NAMALWA (cell line): ENCODE results near the gene AKT1.
"Not testable (repeated sequence)": the region's sequence is repeated elsewhere in the genome, so short reads cannot be mapped to it uniquely, and the experiment has no call there.

ENCODE experiments used
- DNase-seq: peaks from one replicate; pipeline ENCODE4 v3.0.0-alpha.2; 2015; ENCODE audit warnings: low spot score

The AKT1 gene

DNA sequence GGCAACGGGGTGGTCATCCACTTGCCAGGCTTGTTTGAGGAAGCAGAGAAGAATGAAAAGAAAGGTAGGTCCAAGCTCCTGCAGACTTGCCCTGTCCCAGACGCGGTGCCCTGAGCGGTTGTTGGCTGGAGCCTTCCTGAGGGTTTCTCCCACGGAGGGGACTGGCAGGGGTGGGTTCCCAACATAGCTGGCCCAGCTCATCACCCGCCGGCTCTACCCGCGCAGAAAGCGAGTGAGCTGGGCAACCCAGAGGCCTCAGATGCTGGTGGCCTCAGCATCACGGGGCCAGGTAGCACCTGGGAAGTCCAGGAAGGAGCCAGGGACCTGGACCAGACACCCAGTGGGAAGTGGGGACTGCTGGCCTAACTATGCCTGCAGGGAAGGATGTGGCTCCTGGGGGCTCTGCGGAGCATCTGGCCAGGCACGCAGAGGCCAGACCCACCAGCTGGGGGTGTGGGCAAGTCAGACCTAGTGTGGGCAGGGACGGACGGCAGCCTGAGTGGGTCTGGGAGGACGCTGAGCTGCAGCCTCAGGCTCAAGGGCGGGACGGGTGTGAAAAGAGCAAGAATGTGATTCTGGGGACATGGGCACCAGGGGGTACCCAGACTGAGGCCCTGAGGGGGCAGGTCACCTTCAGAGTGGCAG, 57.1 kb downstream of the AKT1 start:
- DNase-seq: no peak

GRCh38 chr14:104735830-104736642, 59.5 kb downstream of the AKT1 start:
- no peak for DNase-seq

DNA sequence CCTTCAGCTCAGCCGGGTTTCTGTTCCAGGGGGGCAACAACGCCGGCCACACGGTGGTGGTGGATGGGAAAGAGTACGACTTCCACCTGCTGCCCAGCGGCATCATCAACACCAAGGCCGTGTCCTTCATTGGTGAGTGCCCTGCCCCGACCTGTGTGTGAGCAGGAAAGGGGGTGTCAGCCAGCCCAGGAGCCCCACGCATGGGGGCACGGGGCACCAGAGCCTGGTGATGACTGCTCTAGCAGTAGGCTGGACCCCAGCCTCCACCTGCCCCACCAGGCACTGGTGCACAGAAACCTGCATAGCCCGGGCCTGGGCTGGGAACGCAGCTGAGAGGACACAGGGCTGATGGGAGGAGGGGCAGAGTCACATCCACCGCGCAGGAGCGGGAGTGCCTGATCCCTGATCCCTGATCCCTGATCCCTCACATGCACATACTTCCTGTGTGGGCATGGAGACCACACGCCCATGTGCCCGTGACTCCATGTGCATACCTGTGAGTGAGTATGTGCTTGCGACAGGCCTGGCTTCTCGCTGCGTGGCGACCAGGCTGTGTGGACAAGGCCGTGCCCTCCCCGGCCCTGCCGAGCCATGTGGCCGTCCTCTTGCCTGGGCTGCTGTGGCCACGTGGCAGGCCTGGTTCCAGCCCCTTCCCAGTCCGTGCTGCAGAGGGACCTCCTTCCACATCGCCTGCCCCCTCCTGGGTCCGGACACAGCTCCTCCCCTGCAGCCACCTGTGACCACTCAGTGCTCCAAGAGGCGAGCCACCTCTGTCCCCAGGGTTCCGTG, 60.4 kb downstream of the AKT1 start:
- DNase-seq: no peak

DNA sequence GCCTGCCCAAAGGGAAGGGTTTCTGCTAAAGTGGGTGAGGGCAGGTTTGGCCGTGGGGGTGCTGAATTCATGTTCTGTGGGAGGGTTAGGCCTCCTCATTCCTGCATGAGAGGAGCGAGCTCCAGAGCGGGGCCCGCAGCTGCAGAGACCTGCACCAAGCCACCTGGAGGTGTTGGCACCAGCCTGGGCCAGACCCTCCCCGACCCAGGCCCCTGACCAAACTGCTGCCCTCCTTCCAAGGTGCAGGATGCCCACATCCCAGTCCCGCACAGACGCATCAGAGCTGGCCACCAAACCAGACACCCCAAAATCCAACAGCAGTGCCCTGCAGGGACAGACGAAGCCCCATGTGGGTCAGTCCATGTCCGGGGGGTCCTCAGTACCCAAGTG, 61.0 kb downstream of the AKT1 start:
- no peak for DNase-seq

DNA sequence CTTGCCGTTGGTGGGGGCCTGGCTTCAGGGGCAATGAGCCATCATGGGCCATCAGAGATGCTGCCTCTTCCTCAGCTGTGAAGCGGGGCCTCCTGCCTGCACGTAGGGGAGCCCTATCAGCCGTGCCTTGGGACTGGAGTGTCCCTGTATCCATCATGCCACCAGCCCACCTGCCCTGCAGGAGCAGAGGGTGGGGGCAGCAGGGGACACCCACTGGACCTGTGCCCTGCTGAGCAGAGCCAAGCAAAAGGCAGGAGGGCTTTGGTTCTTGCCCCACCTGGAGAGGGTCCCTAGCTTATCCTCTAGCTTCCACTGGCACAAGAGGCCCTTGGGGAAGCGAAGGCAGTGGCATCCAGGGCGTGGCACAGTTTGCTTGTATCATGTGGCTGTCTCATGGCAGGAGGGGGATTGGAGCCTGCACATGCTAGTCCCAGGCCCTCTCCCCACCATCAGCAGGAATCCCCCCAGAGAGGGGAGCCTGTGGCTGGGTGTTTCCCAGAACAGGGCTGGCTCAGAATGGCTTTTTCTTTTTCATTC, 61.4 kb downstream of the AKT1 start:
- DNase-seq: no peak

GRCh38 chr14:104732931-104733681, 62.4 kb downstream of the AKT1 start:
- no peak for DNase-seq

DNA sequence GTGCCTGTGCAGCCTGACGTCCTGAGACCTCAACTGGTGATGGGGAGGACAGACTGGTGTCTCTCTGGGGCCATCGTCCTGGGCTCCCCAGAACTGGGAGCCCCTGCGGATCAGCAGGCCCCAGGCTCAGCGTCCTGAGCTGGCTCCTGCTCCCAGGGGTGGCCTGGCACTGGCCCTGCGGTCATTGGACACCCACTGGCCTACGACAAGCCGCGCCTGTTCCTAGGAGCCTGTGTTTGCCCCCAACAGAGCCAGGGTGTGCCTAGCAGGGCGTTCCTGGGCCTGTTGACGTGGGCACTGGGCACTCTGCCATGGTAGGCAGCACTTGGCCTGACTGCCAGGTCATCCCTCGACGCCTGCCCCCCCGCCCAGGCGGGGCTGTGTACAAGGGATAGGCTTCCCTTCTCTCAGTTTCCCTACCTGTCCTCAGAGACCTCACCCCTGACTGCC, 63.2 kb downstream of the AKT1 start:
- DNase-seq: no peak

DNA sequence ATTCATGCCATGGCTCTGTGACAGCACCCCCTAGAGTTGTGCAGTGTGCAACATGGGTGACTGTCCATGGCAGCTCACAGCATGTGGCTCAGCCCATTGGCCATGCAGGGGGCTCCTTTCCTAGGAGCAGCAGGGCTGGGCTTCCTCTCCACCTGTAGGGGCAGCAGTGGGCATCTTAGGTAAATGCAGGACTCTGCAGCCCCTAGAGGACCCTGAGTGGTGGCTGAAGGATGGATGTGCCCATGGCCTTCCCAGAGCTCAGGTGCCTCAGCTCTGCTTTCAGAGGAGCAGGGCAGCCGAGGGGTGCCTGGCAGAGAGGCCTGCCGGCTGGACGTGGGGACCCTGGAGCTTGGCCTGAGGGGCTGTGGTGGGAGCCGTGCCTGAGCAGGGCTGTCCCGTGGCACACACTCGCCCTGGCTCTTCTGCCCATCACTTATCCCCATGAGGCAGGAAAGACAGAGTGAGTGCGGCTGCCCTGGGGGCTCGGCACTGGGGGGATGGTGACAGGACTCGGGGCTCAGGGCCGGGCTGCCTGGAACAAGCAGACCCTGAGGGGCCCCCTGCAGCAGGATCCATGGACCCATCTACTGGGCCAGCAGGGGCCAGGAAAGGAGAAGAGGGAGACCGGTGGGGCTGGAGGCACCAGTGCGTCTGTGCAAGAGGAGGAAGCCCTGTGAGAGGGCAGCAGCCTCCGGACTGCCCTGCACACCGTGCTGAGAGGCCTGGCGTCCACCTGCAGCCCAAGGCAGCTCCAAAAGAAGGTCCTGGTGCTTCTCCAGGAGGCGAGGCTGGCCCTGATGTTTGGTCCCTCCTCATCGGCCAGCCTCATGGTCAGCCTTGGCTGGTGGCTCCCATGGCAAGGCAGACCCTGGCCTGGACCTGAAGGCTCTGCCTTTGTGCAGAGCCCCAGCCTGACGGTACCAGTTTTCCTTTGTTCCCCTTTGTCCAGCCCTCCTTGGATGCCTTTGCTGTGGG, 63.9 kb downstream of the AKT1 start:
- peak; percentile 62 for DNase-seq

GRCh38 chr14:104730487-104730886, 65.1 kb downstream of the AKT1 start:
- DNase-seq: no peak

GRCh38 chr14:104729835-104730181, 65.7 kb downstream of the AKT1 start:
- DNase-seq: no peak

- not testable (repeated sequence) for DNase-seq
Measured at GRCh38 chr14:104729176-104729834, 66.2 kb downstream of the AKT1 start.

- DNase-seq: no peak
Measured at GRCh38 chr14:104728631-104729030, 66.9 kb downstream of the AKT1 start.

DNA sequence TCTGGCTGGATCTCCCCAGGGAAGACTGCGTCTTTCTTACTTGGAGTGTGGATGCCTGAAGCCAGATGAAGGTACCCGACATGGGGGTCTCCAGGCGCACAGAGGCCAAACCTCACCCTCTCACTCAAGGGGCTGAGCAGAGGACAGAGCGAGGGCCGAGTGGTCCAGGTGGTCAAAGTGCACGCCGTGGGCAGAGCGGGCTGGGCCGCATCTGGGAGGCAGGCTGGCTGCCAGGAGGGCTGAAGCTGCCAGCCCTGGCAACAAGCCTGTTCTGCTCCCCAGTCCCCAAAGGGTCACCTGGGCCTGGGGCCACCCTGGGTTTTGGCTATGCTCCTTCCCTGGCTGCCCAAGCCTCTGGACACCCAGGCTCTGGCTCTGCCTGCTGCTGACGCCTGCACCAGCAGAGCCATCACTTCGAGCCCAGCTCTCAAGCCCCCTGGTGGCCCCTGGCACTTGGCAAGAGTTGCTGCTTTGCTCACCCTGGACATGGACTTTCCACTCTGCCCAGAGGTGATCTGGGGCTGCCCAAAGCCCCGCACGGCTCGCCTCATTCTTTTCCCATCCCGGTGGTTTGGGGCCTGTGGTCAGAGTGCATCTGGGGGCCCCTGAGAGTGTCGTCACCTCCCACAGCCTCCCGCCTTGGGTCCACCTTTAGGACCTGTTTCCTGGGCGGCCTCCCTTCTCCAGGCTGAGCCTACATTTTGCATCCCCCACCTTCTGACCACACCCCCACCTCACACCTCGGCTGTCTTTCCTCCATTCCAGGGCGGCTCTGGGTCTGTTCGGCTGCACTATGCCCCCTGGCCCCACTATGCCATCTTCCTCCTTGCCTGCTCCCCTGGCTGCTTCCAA, 68.7 kb downstream of the AKT1 start:
- DNase-seq: peak; percentile 44

- no peak for DNase-seq
Measured at GRCh38 chr14:104725772-104726548, 69.6 kb downstream of the AKT1 start.

- DNase-seq: no peak
Measured at GRCh38 chr14:104724981-104725771, 70.4 kb downstream of the AKT1 start.

DNA sequence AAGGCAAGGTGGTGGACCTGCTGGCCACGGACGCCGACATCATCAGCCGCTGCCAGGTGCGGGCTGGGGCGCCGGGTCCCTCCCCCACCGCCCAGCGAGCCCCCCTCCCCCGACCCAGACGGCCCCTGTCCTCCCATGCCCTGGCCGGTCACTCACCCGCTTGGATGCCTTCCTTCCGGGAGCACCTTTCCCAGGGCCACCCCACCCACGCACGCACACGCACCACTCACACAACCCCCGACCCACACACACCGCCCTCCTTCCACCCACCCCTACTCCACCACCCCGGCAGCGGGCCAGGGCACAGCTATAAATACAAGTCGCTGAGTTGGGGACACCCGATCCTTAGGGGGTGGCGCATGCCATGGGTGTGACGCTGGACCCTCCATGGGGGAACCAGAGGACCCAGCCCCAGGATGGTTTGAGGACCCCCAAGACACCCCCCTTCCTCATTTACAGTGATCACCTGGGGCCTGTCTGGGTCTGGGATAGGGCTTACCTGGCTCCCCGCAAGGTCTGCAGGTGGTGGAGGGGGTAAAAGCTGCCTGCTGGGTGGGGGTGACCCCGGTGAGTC, 71.1 kb downstream of the AKT1 start:
- DNase-seq: no peak
